Endodermal cell (in vitro differentiated cells): ENCODE data around the gene KRT3. TPM values are rescaled to one million over a fixed set of nuclear protein-coding genes. Genes with fewer than 3 reads are reported as not detected.

Experiments
- DNase-seq: peaks from one replicate; pipeline ENCODE4 v3.0.0-alpha.2; 2017
- H3K27ac ChIP-seq: 2 replicates; pipeline ENCODE4 v1.5.1; 2013; ENCODE audit warnings: mild to moderate bottlenecking, low read depth, low read length, moderate library complexity
- H3K27me3 ChIP-seq: 2 replicates; pipeline ENCODE4 v1.6.1; 2013; ENCODE audit warnings: mild to moderate bottlenecking, low read length, moderate library complexity; ENCODE audit not compliant: insufficient read depth, control insufficient read depth, poor library complexity, severe bottlenecking
- H3K36me3 ChIP-seq: 2 replicates; pipeline ENCODE4 v1.7.0; 2013; ENCODE audit warnings: mild to moderate bottlenecking, low read length, moderate library complexity; ENCODE audit not compliant: control insufficient read depth, insufficient read depth
- H3K4me1 ChIP-seq: one replicate; pipeline ENCODE4 v1.7.0; 2013; ENCODE audit warnings: low read length; ENCODE audit not compliant: control insufficient read depth, insufficient read depth
- H3K4me3 ChIP-seq: 2 replicates; pipeline ENCODE4 v1.5.1; 2013; ENCODE audit warnings: mild to moderate bottlenecking, low read length, moderate library complexity
- H3K9ac ChIP-seq: 2 replicates; pipeline ENCODE4 v1.6.1; 2013; ENCODE audit warnings: mild to moderate bottlenecking, low read length, moderate library complexity; ENCODE audit not compliant: poor library complexity, severe bottlenecking; ENCODE audit errors: extremely low read depth
- H3K9me3 ChIP-seq: 2 replicates; pipeline ENCODE4 v1.6.1; 2013; ENCODE audit warnings: mild to moderate bottlenecking, low read length, moderate library complexity; ENCODE audit not compliant: control insufficient read depth
- H3K27ac Mint-ChIP-seq: 2 replicates; pipeline ENCODE4 v1.8.0; 2020; ENCODE audit warnings: mixed read lengths
- H3K27me3 Mint-ChIP-seq: 2 replicates; pipeline ENCODE4 v1.8.0; 2021; ENCODE audit warnings: mild to moderate bottlenecking, mixed read lengths; ENCODE audit not compliant: insufficient read depth
- H3K36me3 Mint-ChIP-seq: 2 replicates; pipeline ENCODE4 v1.8.0; 2020; ENCODE audit warnings: low read depth, mixed read lengths
- H3K4me1 Mint-ChIP-seq: 2 replicates; pipeline ENCODE4 v1.8.0; 2020; ENCODE audit warnings: mixed read lengths
- H3K4me3 Mint-ChIP-seq: 2 replicates; pipeline ENCODE4 v1.8.0; 2020; ENCODE audit warnings: mild to moderate bottlenecking, moderate library complexity, mixed read lengths
- H3K9me3 Mint-ChIP-seq: 2 replicates; pipeline ENCODE4 v1.8.0; 2020; ENCODE audit warnings: mild to moderate bottlenecking, mixed read lengths
- CTCF ChIP-seq: fragments of 200-600 bp; sonication (generic); conservative IDR thresholded peaks from 2 replicates; pipeline ENCODE4 v1.5.0; 2021; ENCODE audit warnings: antibody characterized with exemption, mild to moderate bottlenecking
- WGBS, 2 experiments: methylation state at CpG; one replicate each; pipeline versions ENCODE4 v1.1.5 to v1.1.7; 2013; ENCODE audit warnings: missing lambda C conversion rate in 2 of 2, mixed read lengths in 1 of 2; ENCODE audit not compliant: insufficient coverage in 1 of 2, insufficient read length in 1 of 2; 5-methylcytosine and 5-hydroxymethylcytosine counted together
- total RNA-seq, 2 donors: library from RNA; stranded (reverse); fragmentation: NEBNext Ultra II Directional in 1 of 2; extraction: Animal tissue kit (Norgen Biotek cat#: 25700) in 1 of 2; gene quantifications; 2 replicates in 1 of 2; 3 replicates in 1 of 2; pipeline ENCODE4 v1.2.1, GENCODE V29; 2021

Gene KRT3
- total RNA-seq, 2 donors from 2014 or later, result not detected

DNA sequence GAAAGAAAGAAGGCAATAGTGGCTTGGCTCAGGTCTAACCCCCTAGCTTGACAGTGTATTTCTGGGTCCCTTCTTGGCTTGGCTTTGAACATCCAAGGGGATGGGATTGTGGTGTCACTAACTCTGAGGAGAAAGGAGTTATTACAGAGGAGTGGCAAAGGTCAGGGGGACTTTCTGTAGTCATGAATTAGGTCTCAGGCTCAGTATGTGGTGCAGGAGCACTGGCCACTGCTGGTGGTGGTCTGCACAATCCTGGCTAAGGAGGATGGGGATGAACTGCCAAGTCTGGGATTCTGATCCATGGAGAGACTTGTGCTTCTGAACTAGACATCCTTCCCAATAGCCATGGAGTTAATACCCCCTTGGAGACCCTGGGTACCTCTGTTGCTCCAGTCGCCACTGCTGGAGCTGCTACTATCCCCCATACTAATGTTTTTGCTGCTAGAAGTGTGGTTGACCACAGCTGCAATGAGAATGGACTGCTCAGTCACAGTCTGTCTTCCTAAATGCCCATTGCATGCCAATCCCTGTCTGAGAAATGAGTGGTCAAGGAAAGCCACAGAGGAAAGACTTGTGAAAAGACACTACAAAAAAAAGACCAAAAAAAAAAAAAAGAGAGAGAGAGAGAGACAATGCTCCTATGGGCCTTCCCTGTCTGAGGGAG lies 51.3 kb downstream of the KRT3 start:
- H3K27me3 Mint-ChIP-seq, result peaks cover 41% of the 10 kb centered on the region
- TF ChIP-seq CTCF, result no peak

DNA sequence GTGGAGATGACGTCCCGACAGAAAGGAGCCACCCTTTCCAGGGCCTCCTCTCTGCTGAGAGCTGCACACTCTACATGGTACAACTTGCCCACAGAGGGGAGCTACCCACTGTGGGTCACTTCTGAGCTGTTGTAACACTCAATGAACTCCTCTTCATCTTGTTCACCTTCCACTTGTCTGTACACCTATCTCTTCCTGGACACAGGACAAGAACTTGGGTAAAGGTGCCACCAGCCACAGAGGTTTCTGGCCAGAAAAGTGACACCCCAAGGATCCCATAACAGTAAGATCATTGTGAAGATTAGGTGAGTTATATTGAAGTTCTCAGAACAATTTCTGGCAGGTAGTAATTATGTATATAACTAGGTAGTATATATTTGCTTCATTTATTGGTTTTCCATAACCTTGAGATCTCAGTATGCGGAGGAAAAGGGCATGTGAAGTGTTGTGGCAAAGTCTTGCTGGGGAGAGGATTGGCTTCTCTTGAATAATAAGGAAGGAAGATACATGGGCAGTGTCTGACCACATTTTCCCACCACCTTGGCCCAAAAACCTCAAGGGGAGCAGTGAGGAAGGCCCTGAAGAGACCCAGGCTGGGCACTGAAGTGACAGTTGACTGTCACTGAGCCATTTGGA lies 53.0 kb downstream of the KRT3 start:
- Histone ChIP-seq H3K9ac (no peak overlapping the region), H3K36me3 (no peaks in the 10 kb centered on the region), H3K9me3 (no peaks in the 10 kb centered on the region), H3K27ac (no peak overlapping the region), H3K4me1 (no peaks in the 10 kb centered on the region), H3K4me3 (no peak overlapping the region), H3K27me3 (peaks cover 63% of the 10 kb centered on the region)
- peaks cover 40% of the 10 kb centered on the region for H3K27me3 Mint-ChIP-seq
- WGBS, 2 experiments, result 73 to 80% methylated on average over 1 to 3 of the region's 3 CpGs
- H3K36me3 Mint-ChIP-seq, result no peaks in the 10 kb centered on the region
- no peak overlapping the region for H3K4me3 Mint-ChIP-seq
- TF ChIP-seq CTCF, result no peak
- no peaks in the 10 kb centered on the region for H3K9me3 Mint-ChIP-seq
- H3K27ac Mint-ChIP-seq, result no peak overlapping the region
- no peak for DNase-seq
- no peaks in the 10 kb centered on the region for H3K4me1 Mint-ChIP-seq

More for the DNA sequence above, 51.3 kb downstream of the KRT3 start:
- no peak overlapping the region for H3K9ac ChIP-seq
- no peaks in the 10 kb centered on the region for H3K36me3 ChIP-seq
- WGBS, 2 experiments, result 93% methylated on average over 1 of the region's 1 CpG; no CpG with 5 or more reads in 1 of the 2 experiments
- H3K4me1 ChIP-seq, result no peaks in the 10 kb centered on the region
- H3K36me3 Mint-ChIP-seq, result no peaks in the 10 kb centered on the region
- H3K4me3 Mint-ChIP-seq, result no peak overlapping the region
- H3K27me3 ChIP-seq, result peaks cover 64% of the 10 kb centered on the region
- no peak overlapping the region for H3K4me3 ChIP-seq
- no peak overlapping the region for H3K27ac ChIP-seq
- H3K9me3 Mint-ChIP-seq, result no peaks in the 10 kb centered on the region
- DNase-seq, result no peak
- no peaks in the 10 kb centered on the region for H3K4me1 Mint-ChIP-seq
- no peak overlapping the region for H3K27ac Mint-ChIP-seq
- no peaks in the 10 kb centered on the region for H3K9me3 ChIP-seq

GRCh38 chr12:52742196-52742580 lies 53.7 kb downstream of the KRT3 start:
- Mint-ChIP-seq H3K4me1 (no peaks in the 10 kb centered on the region), H3K4me3 (no peak overlapping the region), H3K27me3 (peaks cover 40% of the 10 kb centered on the region), H3K9me3 (no peaks in the 10 kb centered on the region), H3K27ac (no peak overlapping the region), H3K36me3 (no peaks in the 10 kb centered on the region)
- H3K27me3 ChIP-seq, result peaks cover 61% of the 10 kb centered on the region
- no peak overlapping the region for H3K9ac ChIP-seq
- no peak overlapping the region for H3K27ac ChIP-seq
- no peak for TF ChIP-seq CTCF
- no peaks in the 10 kb centered on the region for H3K9me3 ChIP-seq
- no peaks in the 10 kb centered on the region for H3K4me1 ChIP-seq
- no peaks in the 10 kb centered on the region for H3K36me3 ChIP-seq
- DNase-seq, result no peak
- H3K4me3 ChIP-seq, result no peak overlapping the region
- 83% methylated on average over 6 of the region's 7 CpGs; no CpG with 5 or more reads in 1 of the 2 experiments for WGBS, 2 experiments
